GM23338 (cell line): ENCODE data around the gene FN1. TPM values are rescaled to one million over a fixed set of nuclear protein-coding genes. Genes with fewer than 3 reads are reported as not detected.

Experiments
- CREB1 ChIP-seq: fragments of 250-450 bp; sonication (Bioruptor Pico); IDR thresholded peaks from 2 replicates; pipeline ENCODE4 v1.5.0; 2020; ENCODE audit warnings: low read depth, mild to moderate bottlenecking, moderate library complexity
- EZH2 ChIP-seq: fragments of 200-600 bp; sonication (generic); IDR thresholded peaks from one replicate; pipeline ENCODE4 v1.8.0; 2017; ENCODE audit warnings: antibody characterized with exemption, mild to moderate bottlenecking, low read depth; ENCODE audit not compliant: unreplicated experiment
- EZH2phosphoT487 ChIP-seq: fragments of 200-600 bp; sonication (generic); IDR thresholded peaks from one replicate; pipeline ENCODE4 v1.8.1; 2018; ENCODE audit warnings: antibody characterized with exemption; ENCODE audit not compliant: unreplicated experiment
- NANOG ChIP-seq: IDR thresholded peaks from 2 replicates; pipeline ENCODE4 v1.6.1; 2016; ENCODE audit warnings: antibody characterized with exemption, borderline replicate concordance
- STAT1 ChIP-seq: IDR thresholded peaks from one replicate; pipeline ENCODE4 v1.6.1; 2016; ENCODE audit warnings: antibody characterized with exemption; ENCODE audit not compliant: unreplicated experiment
- ZNF331 ChIP-seq: fragments of 250-450 bp; sonication (Bioruptor Pico); IDR thresholded peaks from 2 replicates; pipeline ENCODE4 v1.5.0; 2020; ENCODE audit warnings: low read depth, mild to moderate bottlenecking, moderate library complexity
- polyA plus RNA-seq: library from polyadenylated mRNA; unstranded; fragments of >200 nt; fragmentation: Nextera tagmentation; extraction: Ambion mirVana; gene quantifications from 2 replicates; pipeline ENCODE4 v1.2.1, GENCODE V29; 2016
- total RNA-seq: library from RNA; depleted of rRNA; stranded (reverse); fragments of >200 nt; shearing (Covaris generic); gene quantifications from 2 replicates; pipeline ENCODE4 v1.2.3, GENCODE V29; 2014
- TF ChIP-seq, protein P1 (sequence below): fragments of 250-450 bp; sonication (Bioruptor Pico); IDR thresholded peaks from 2 replicates; pipeline ENCODE4 v1.5.0; 2020; ENCODE audit warnings: mild to moderate bottlenecking, moderate library complexity
- TF ChIP-seq, protein P2 (sequence below): IDR thresholded peaks from one replicate; pipeline ENCODE4 v1.6.1; 2018; ENCODE audit warnings: antibody characterized with exemption; ENCODE audit not compliant: unreplicated experiment

The FN1 gene
- total and polyA plus RNA-seq, 2 experiments from 2014 or later = 79.6 to 255 TPM

DNA sequence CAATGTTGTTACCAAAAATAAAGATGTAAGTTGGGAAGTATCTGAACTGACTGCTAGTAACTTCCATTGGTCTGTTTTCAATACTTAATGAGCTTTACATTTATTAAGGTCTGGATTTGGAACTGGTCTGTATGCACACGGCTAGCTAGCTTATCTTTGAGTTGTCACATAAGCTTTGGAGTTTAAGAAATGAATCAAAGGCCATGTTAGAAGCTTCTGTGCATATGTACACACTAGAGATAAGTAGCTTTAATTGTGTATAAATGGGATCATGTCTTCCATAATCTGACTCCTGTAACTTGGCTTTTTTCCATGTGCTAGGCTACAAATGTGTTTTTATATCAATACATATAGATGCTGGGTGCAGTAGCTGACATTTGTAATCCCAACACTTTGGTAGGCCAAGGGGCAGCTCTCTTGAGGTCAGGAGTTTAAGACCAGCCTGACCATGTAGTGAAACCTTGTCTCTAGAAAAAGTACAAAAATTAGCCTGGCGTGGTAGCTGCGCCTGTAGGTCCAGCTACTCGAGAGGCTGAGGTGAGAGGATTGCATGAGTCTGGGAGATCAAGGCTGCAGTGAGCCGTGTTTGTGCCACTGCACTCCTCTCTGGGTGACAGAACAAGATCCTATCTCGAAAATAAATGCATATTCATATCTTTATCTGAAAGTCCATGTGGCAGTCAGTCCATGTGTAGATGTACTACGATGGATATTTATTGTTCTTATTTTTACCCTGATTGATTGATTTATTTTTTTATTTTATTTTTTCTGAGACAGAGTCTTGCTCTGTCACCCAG lies 96.8 kb downstream of the FN1 start (continued):
- TF ChIP-seq, protein P1, sequence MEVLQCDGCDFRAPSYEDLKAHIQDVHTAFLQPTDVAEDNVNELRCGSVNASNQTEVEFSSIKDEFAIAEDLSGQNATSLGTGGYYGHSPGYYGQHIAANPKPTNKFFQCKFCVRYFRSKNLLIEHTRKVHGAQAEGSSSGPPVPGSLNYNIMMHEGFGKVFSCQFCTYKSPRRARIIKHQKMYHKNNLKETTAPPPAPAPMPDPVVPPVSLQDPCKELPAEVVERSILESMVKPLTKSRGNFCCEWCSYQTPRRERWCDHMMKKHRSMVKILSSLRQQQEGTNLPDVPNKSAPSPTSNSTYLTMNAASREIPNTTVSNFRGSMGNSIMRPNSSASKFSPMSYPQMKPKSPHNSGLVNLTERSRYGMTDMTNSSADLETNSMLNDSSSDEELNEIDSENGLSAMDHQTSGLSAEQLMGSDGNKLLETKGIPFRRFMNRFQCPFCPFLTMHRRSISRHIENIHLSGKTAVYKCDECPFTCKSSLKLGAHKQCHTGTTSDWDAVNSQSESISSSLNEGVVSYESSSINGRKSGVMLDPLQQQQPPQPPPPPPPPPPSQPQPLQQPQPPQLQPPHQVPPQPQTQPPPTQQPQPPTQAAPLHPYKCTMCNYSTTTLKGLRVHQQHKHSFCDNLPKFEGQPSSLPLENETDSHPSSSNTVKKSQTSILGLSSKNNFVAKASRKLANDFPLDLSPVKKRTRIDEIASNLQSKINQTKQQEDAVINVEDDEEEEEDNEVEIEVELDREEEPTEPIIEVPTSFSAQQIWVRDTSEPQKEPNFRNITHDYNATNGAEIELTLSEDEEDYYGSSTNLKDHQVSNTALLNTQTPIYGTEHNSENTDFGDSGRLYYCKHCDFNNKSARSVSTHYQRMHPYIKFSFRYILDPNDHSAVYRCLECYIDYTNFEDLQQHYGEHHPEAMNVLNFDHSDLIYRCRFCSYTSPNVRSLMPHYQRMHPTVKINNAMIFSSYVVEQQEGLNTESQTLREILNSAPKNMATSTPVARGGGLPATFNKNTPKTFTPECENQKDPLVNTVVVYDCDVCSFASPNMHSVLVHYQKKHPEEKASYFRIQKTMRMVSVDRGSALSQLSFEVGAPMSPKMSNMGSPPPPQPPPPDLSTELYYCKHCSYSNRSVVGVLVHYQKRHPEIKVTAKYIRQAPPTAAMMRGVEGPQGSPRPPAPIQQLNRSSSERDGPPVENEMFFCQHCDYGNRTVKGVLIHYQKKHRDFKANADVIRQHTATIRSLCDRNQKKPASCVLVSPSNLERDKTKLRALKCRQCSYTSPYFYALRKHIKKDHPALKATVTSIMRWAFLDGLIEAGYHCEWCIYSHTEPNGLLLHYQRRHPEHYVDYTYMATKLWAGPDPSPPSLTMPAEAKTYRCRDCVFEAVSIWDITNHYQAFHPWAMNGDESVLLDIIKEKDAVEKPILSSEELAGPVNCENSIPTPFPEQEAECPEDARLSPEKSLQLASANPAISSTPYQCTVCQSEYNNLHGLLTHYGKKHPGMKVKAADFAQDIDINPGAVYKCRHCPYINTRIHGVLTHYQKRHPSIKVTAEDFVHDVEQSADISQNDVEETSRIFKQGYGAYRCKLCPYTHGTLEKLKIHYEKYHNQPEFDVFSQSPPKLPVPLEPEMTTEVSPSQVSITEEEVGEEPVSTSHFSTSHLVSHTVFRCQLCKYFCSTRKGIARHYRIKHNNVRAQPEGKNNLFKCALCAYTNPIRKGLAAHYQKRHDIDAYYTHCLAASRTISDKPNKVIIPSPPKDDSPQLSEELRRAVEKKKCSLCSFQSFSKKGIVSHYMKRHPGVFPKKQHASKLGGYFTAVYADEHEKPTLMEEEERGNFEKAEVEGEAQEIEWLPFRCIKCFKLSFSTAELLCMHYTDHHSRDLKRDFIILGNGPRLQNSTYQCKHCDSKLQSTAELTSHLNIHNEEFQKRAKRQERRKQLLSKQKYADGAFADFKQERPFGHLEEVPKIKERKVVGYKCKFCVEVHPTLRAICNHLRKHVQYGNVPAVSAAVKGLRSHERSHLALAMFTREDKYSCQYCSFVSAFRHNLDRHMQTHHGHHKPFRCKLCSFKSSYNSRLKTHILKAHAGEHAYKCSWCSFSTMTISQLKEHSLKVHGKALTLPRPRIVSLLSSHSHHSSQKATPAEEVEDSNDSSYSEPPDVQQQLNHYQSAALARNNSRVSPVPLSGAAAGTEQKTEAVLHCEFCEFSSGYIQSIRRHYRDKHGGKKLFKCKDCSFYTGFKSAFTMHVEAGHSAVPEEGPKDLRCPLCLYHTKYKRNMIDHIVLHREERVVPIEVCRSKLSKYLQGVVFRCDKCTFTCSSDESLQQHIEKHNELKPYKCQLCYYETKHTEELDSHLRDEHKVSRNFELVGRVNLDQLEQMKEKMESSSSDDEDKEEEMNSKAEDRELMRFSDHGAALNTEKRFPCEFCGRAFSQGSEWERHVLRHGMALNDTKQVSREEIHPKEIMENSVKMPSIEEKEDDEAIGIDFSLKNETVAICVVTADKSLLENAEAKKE (CRISPR knock-in tag) = no peak
- TF ChIP-seq NANOG = no peak
- no peak for TF ChIP-seq ZNF331 (CRISPR knock-in tag)
- no peak for TF ChIP-seq STAT1
- no peak for TF ChIP-seq EZH2phosphoT487
- no peak for TF ChIP-seq CREB1 (CRISPR knock-in tag)
- TF ChIP-seq, protein P2, sequence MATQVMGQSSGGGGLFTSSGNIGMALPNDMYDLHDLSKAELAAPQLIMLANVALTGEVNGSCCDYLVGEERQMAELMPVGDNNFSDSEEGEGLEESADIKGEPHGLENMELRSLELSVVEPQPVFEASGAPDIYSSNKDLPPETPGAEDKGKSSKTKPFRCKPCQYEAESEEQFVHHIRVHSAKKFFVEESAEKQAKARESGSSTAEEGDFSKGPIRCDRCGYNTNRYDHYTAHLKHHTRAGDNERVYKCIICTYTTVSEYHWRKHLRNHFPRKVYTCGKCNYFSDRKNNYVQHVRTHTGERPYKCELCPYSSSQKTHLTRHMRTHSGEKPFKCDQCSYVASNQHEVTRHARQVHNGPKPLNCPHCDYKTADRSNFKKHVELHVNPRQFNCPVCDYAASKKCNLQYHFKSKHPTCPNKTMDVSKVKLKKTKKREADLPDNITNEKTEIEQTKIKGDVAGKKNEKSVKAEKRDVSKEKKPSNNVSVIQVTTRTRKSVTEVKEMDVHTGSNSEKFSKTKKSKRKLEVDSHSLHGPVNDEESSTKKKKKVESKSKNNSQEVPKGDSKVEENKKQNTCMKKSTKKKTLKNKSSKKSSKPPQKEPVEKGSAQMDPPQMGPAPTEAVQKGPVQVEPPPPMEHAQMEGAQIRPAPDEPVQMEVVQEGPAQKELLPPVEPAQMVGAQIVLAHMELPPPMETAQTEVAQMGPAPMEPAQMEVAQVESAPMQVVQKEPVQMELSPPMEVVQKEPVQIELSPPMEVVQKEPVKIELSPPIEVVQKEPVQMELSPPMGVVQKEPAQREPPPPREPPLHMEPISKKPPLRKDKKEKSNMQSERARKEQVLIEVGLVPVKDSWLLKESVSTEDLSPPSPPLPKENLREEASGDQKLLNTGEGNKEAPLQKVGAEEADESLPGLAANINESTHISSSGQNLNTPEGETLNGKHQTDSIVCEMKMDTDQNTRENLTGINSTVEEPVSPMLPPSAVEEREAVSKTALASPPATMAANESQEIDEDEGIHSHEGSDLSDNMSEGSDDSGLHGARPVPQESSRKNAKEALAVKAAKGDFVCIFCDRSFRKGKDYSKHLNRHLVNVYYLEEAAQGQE = no peak
- TF ChIP-seq EZH2 = no peak
